ENCODE results near the gene ABCA10. TPM values are rescaled to one million over a fixed set of nuclear protein-coding genes. Genes with fewer than 3 reads are reported as not detected.

The ABCA10 gene
- total RNA-seq, 1 donor from 2014 or later, result 9.8 TPM

- intact Hi-C loops (cut with DNase I), result no loop called here
- Histone ChIP-seq H3K9me3 (no peaks in the 10 kb centered on the region), H3K27ac (no peak overlapping the region), H3K27me3 (ENCODE audit: low read depth) (no peaks in the 10 kb centered on the region), H3K4me3 (no peak overlapping the region), H3K36me3 (no peaks in the 10 kb centered on the region), H3K4me1 (no peaks in the 10 kb centered on the region)
- DNase-seq (no peak), ATAC-seq (no peak)
- no peak for TF ChIP-seq CTCF (IDR thresholded peaks at IDR 0.05)
These were observed 17.6 kb upstream of the ABCA10 start for GRCh38 chr17:69246202-69246601.

GRCh38 chr17:69245617-69246016 lies 17.0 kb upstream of the ABCA10 start:
- Histone ChIP-seq H3K27ac (no peak overlapping the region), H3K4me3 (no peak overlapping the region), H3K36me3 (no peaks in the 10 kb centered on the region), H3K4me1 (no peaks in the 10 kb centered on the region), H3K27me3 (ENCODE audit: low read depth) (no peaks in the 10 kb centered on the region), H3K9me3 (no peaks in the 10 kb centered on the region)
- intact Hi-C loops (cut with DNase I), result no loop called here
- TF ChIP-seq CTCF (IDR thresholded peaks at IDR 0.05), result no peak
- no peak for DNase-seq
- ATAC-seq, result no peak

- no peaks in the 10 kb centered on the region for H3K36me3 ChIP-seq
- intact Hi-C loops (cut with DNase I), result loop anchor here (10.0 kb wide), 1 partner anchor 465 kb away; no protein-coding TSS in a partner anchor
- no peak overlapping the region for H3K27ac ChIP-seq
- H3K9me3 ChIP-seq, result no peaks in the 10 kb centered on the region
- no peaks in the 10 kb centered on the region for H3K4me1 ChIP-seq
- ATAC-seq, result no peak
- no peak for TF ChIP-seq CTCF (IDR thresholded peaks at IDR 0.05)
- DNase-seq, result no peak
- no peak overlapping the region for H3K4me3 ChIP-seq
- H3K27me3 ChIP-seq (ENCODE audit: low read depth), result no peaks in the 10 kb centered on the region
These were observed 11.3 kb upstream of the ABCA10 start for GRCh38 chr17:69239611-69240600.

- H3K27me3 ChIP-seq (ENCODE audit: low read depth), result no peaks in the 10 kb centered on the region
- no peak overlapping the region for H3K27ac ChIP-seq
- H3K4me1 ChIP-seq, result no peaks in the 10 kb centered on the region
- no peaks in the 10 kb centered on the region for H3K36me3 ChIP-seq
- H3K4me3 ChIP-seq, result no peak overlapping the region
- intact Hi-C loops (cut with DNase I), result loop anchor here (10.0 kb wide), 1 partner anchor 462 kb away; no protein-coding TSS in a partner anchor
- DNase-seq (no peak), ATAC-seq (no peak)
- TF ChIP-seq CTCF (IDR thresholded peaks at IDR 0.05), result no peak
- H3K9me3 ChIP-seq, result no peaks in the 10 kb centered on the region
These were observed 8.3 kb upstream of the ABCA10 start for GRCh38 chr17:69236946-69237345.

GRCh38 chr17:69236464-69236863 lies 7.8 kb upstream of the ABCA10 start:
- H3K9me3 ChIP-seq, result no peaks in the 10 kb centered on the region

More at GRCh38 chr17:69236464-69236863, 7.8 kb upstream of the ABCA10 start:
- ATAC-seq (no peak), DNase-seq (no peak)
- no peak overlapping the region for H3K27ac ChIP-seq
- TF ChIP-seq CTCF (IDR thresholded peaks at IDR 0.05), result no peak
- H3K27me3 ChIP-seq (ENCODE audit: low read depth), result no peaks in the 10 kb centered on the region
- no peaks in the 10 kb centered on the region for H3K4me1 ChIP-seq
- no peaks in the 10 kb centered on the region for H3K36me3 ChIP-seq
- intact Hi-C loops (cut with DNase I), result loop anchor here (10.0 kb wide), 1 partner anchor 462 kb away; no protein-coding TSS in a partner anchor
- no peak overlapping the region for H3K4me3 ChIP-seq
